GM19193 (cell line): ENCODE results near the gene TNFSF9.

Experiments
- POLR2A ChIP-seq: IDR thresholded peaks from 4 replicates; pipeline ENCODE4 v1.6.1; 2011; ENCODE audit not compliant: insufficient read depth, insufficient read length; ENCODE audit errors: extremely low read depth

Gene TNFSF9

DNA sequence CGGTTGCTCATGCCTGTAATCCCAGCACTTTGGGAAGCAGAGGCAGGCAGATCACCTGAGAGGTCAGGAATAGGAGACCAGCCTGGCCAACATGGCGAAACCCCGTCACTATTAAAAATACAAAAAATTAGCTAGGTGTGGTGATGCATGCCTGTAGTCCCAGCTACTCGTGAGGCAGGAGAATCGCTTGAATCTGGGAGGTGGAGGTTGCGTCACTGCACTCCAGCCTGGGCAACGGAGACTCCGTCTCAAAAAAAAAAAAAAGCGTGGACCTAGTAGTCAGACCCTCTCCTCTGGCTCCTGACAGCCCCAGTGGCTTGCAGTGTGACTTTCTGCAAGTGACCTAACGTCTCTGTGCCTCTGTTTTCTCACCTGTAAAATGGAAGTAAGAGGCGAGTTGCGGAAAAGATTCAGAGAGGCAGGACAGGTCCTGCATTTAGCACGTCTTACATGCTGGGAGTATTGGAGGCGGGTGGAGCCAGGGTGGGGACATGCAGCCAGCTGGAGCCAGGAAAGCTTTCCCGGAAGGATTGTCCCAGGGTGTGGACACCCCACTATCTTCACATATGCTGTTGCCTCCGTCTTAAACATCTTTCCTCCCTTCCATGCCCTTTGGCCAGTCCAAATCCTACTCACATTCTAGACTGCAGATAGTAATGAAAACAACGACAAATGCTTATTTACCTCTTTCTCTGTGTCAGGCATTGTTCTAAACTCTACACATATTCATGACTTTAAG lies 31.6 kb upstream of the TNFSF9 start:
- no peak for TF ChIP-seq POLR2A

DNA sequence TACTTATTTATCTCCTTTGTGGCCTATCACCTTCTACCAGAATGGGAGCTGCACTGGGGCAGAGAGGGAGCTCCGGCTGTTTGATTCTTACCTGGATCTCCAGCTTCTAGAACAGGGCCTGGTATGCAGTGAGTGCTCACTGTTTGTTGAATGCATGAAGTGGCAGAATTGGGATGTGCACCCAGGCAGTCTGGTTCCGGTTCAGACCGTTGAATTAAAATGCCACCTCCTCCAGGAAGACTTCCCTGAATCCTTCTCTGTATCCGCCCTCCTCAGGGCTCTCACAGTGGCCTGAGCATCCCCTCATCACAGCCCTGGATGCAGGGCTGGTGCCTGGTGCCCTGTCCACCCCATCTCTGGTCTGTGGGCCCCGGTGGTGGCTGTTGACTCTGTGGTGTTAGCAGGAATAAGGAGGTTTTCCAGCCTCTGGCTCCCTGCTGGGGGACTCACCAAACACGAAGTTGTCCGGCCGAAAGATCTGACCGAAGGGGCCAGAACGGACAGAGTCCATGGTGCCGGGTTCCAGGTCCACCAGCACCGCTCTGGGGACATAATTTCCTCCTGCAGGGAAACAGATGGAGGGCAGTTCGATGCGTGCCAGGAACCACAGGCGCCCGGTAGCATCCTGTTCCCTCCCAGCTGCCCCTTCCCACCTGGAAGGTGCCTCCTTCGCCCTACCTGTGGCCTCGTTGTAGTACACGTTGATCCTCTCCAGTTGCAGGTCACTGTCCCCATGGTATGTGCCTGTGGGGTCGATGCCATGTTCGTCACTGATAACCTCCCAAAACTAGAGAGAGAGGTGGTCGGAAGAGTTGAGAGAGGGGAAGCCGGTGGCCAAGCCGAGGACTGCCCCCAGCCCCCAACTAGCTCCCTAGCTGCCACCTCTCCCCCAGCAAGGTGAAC lies 29.7 kb upstream of the TNFSF9 start:
- no peak for TF ChIP-seq POLR2A

DNA sequence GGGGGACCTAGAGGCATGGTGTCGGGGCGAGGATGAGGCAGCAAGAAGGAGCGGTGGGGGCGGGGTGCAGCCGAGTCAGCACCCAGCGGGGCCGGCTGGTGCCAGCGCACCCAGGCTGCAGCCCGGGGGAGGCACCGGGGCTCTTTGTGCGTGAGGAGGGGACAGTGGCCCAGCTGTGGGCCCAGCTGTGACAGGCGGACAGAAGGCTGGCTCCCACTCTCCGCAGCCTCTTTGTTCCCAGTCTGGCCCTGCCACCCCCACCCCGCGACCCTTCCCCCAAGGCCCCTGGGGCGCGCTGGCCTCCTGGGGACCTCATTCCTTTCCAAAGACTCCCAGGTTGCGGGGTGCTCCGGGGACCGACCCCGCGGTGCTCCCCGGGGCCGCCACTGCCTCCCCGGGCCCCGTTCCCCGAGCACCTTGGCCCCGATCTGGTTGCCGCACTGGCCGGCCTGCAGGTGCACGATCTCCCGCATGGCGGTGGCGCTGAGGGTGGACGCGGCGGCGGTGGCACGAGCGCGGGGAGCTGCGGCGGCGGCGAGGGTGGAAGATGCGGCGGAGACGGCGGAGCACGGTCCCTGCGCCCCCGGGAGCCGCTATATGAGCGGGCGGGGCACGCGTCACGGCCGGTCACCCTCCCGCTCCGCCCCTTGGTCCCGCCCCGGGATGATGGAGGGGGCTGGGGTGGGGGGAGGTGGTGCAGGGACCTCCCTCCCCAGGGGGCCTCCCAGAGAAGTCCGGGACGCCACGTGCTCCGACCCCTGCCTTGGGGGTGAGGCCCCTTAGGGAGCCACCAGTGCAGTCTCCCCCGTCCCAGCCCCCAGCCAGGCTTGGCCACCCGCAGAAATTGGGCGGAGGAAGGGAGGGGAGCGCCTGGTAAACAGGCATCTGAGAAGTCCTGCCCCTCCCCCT lies 28.8 kb upstream of the TNFSF9 start, which contains the start of gene TUBB4A:
TSS of gene TUBB4A (minus strand) at position 570 of the 909 bp plus-strand sequence. CDS start at position 473, 97 bp downstream.
- TF ChIP-seq POLR2A = no peak

DNA sequence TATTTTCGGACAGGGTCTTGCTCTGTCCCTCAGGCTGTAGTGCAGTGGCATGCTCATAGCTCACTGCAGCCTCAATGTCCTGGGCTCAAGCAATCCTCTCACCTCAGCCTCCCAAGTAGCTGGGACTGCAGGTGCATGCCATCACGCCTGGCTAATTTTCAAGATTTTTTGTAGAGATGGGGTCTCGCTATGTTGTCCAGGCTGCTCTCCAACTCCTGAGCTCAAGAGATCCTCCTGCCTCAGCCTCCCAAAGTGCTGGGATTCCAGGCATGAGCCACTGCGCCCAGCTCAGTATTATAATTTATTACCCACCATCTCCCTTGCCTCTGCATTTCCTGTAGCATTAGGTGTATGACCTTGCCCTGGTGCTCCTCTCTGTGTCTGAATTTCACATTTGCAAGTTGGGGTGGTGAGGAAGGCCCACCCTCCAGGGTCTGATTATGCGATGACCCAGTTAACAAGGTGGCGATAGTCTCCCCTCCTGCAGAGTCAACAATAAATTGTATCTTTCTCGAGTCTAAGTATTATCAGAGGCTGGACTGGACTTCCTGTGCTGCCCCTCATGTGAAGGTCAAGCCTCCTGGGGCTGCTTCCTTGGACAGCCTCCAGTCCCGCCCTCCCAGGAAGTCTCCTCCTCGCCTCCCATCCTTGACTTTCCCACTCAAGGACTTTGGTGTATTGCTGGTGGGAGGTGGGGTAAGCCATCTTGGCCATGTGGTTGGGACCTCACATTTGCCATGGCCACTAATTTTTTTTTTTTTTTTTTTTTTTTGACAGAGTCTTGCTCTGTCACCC lies 27.2 kb upstream of the TNFSF9 start:
- TF ChIP-seq POLR2A = no peak

DNA sequence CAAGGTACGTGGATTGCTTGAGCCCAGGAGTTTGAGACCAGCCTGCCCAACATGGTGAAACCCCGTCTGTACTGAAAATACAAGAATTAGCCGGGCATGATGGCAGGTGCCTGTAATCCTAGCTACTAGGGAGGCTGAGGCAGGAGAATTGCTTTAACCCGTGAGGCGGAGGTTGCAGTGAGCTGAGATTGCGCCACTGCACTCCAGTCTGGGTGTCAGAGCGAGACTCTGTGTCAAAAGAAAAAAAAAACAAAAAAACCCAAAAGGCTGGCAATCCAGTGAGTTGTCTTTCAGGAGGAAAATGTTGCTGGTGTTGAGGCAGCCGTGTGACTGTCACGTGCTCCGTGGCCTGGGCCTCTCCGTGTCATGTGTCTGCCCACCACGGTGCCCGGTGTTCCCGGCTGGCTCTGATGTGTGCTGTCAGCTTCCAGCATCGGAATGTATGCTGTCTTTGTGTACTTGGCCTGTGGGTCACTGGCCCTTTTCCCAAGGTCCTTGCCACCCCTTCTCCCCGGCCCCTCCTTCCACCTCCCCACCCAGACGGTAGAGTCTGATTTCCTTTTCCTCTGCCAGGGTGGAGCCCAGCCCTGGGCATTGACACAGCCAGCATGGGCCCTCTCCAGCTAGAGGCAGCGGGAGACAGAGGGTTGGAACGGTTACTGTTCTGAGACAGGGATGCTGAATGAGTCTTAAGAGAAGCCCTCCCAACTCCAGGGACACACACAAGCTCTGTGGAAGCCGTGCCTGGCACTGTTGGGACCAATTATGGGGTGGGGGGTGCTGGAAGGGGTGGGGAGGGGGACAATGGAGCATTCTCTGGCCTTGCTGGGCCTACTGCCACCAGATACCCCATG lies 21.5 kb upstream of the TNFSF9 start:
- no peak for TF ChIP-seq POLR2A

DNA sequence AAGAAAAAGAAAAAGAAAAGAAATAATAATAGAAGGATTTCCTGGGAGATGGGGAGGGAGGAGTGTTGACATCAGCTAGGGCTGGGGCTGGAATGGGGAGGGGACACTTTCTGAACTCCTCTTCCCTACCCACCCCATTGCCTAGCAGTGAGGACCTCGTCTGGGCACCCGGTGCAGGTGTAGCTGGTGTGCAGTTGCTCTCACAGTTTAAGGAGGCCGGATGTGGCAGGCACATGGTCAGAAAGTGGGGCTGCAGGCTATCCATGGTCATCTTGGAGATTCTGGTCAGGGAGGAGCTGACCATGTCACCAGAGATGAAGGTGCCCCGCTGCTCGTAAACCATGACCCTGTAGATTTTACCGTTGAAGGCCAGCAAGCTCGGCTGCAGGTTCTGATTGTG lies 20.2 kb upstream of the TNFSF9 start:
- no peak for TF ChIP-seq POLR2A

DNA sequence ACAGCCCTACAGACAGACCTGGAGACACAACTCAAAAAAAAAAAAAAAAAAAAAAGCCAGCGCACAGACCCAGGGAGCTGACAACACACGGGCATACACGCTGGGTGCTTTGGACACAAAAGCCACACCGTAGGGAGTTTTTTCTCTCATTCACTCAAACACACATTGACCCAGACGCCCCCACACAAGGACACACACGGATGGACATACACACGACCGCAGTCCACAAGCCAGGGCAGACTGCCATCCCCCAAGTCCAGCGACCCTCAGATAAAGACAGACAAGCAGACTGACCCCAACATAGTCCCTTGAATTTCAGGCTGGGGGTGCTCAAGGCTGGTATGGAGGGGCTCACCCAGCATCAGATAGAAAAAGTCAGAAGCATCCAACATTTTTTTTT lies 16.7 kb upstream of the TNFSF9 start:
- TF ChIP-seq POLR2A = no peak

DNA sequence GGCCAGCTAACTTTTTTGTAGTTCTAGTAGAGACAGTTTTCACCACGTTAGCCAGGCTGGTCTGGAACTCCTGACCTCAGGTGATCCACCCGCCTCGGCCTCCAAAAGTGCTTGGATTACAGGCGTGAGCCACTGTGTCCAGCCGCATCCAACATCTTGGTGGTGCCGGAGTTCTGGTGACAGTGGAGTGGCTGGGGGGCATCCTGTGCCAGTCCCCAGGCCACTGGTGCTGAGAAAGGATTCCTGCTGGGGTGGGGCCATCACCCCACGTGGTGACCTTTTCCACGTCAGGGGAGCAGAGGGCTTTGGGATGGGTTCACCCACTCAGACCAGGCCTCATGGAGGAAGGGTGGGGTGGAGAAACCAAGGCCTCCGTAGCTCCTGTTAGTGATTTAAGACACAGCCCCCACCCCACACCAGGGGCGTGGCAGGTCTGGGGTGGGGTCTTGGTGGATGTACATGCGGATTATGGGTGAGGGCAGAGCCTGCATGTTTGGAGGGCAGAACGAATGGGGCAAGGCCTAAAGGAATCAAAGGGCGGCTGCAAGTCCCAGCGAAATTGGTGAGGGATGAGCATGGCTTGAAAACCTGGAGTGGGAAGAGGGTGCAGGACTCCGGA lies 15.8 kb upstream of the TNFSF9 start:
- no peak for TF ChIP-seq POLR2A

DNA sequence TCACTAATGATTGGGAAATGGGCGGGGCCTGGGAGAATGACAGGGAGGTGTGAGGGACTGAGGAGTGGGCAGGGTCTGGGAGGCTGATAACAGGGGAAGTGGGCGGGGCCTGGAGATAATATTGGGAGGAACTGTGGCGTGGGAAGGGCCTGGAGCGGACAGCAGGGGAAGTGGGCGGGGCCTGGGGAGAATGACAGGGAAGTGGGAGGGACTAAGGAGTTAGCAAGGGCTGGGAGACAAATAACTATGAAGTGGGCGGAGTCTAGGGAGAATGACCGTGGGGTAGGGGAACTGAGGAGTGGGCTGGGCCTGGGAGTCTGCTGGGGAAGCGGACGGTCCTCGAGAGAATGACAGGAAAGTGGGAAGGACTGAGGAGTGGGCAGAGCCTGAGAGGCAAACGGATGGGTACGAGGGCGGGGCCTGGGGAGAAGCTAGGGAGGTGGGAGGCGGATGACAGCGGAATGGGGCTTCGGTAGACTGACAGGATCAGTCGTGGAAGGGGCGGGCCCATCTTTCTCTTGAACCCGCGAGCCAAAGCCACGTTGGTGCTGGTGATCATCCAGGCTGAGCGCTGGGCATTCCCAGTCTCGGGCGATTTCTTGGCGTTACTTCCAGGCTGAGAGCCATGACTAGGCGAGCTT lies 14.7 kb upstream of the TNFSF9 start:
- no peak for TF ChIP-seq POLR2A

DNA sequence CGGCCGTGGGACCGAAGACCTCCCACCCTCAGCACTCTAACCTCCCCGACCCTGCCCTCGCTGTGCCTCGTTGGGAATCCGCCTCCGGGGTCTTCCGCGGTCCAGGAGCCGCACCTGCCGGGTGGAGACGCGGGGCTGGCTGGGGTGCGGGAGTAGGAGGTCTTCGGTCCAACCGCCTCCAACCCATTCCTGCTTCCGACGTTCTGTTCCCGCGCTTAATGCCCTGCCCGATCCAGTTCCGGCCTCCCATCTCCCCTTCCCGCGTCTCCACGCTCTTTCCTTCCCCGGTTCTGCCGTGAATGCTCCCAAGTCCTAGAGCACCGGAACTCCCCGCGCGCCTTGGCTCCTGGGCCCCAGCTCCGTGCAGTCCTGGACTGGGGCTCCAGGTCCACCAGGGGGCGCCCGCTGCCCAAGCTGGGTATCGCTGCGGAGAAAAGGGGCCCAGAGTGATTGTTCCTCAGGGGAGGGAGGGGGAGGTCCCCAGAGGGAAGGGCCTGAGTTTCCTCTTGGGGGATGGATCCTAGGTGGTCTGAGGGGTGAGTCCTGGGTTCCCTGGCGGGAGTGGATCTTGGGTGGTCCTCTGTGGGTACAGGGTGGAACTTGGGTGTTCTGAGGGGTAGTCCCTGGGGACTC lies 14.1 kb upstream of the TNFSF9 start:
- TF ChIP-seq POLR2A = no peak

DNA sequence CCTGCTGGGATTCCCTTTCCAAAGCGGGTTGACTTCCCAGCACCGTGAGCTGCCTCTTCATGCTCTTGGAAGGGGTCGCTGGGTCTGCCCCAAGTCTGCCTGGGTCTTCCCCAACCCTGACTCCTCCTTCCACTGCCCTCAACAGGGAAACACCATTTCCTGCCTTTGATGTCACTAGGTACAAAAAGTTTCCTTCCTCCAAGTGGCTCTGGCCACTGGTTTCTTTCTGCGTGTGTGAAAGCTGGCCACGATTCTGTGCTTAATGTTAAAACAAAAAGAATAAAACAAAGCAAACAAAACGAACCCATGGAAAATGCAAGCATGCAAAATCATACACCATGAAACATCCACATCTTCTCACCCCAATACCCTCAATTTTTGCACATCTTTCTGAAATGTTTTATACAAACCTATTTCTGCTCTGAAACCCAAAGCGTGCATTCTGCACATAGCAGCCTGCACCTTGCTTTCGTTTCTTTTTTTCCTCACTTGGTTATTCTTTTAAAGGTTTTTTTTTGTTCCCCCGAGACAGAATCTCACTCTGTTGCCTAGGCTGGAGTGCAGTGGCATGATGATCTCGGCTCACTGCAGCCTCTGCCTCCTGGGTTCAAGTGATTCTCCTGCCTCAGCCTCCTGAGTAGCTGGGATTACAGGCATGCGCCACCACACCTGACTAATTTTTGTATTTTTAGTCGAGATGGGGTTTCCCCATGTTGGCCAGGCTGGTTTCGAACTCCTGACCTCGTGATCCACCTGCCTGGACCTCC lies 12.5 kb upstream of the TNFSF9 start:
- TF ChIP-seq POLR2A = peak; percentile 17

DNA sequence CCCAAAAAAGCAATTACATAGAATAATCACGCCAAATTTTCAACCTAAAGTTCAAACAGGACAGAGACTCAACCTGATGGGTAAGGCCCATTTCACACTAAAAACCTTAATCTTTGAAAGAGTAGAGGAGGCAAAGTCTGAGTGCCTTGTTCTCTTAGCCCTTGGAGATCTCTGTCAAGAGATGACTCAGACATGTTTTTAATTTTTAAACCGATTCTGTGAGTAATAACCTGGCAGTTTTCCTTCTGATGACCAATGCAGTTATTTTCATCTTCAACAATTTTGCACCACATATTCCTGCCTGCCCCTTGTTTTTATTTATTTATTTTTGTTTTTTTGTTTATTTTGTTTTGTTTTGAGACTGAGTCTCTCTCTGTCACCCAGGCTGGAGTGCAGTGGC lies 11.5 kb upstream of the TNFSF9 start:
- no peak for TF ChIP-seq POLR2A
